ENCODE data around the gene GLI1.

The GLI1 gene

DNA sequence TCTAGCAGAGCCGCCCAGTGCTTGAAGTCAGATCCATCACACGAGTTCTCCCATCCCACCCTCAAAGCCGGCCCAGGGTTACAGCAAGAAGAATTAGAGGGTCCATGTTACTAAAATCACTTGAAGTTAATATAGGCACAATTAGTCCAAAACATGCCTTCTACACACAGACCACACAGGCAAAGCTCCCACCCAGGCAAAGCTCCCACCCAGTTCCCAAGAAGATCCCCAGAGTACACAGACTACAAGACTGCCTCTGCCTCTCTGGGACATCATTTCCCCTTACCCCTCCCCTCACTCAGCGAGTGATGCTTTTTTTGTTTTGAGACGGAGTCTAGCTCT lies 3.3 kb downstream of the GLI1 start:
- no peaks in the 10 kb centered on the region for H3K9me3 ChIP-seq (ENCODE audit: control insufficient read depth in 1 of 2, low read length in 2 of 2)
- H3K4me1 ChIP-seq (ENCODE audit: control insufficient read depth in 1 of 2, insufficient read depth in 2 of 2, low read length in 2 of 2), result peaks cover 3 to 28% of the 10 kb centered on the region in 2 donors
- H3K36me3 ChIP-seq (ENCODE audit: control insufficient read depth in 1 of 2, insufficient read depth in 2 of 2, low read length in 2 of 2), result no peaks in the 10 kb centered on the region
- peak overlapping the region; percentile 84 to 93 for H3K4me3 ChIP-seq (ENCODE audit: low read depth in 1 of 2, low read length in 2 of 2)
- no peak overlapping the region for H3K27ac ChIP-seq (ENCODE audit: low read length)
- H3K27me3 ChIP-seq (ENCODE audit: low read depth, low read length), result peaks cover 8% of the 10 kb centered on the region

DNA sequence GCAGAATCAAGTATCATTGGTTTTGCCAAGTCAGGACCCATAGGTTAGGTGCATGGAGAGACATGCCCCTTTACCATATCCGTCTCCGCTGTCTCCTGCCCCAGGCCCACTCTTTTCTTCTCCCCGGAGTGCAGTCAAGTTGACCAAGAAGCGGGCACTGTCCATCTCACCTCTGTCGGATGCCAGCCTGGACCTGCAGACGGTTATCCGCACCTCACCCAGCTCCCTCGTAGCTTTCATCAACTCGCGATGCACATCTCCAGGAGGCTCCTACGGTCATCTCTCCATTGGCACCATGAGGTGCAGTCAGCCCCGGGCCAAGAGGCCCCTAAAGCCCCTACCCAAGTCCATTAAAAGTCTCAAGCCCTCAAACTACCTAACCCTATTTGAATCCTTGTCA lies 5.0 kb downstream of the GLI1 start:
- Histone ChIP-seq H3K36me3 (ENCODE audit: control insufficient read depth in 1 of 2, insufficient read depth in 2 of 2, low read length in 2 of 2) (no peaks in the 10 kb centered on the region), H3K27me3 (ENCODE audit: low read depth, low read length) (peaks cover 8% of the 10 kb centered on the region), H3K4me1 (ENCODE audit: control insufficient read depth in 1 of 2, insufficient read depth in 2 of 2, low read length in 2 of 2) (peaks cover 3 to 22% of the 10 kb centered on the region in 2 donors), H3K4me3 (ENCODE audit: low read depth in 1 of 2, low read length in 2 of 2) (no peak overlapping the region), H3K9me3 (ENCODE audit: control insufficient read depth in 1 of 2, low read length in 2 of 2) (no peaks in the 10 kb centered on the region), H3K27ac (ENCODE audit: low read length) (no peak overlapping the region)

DNA sequence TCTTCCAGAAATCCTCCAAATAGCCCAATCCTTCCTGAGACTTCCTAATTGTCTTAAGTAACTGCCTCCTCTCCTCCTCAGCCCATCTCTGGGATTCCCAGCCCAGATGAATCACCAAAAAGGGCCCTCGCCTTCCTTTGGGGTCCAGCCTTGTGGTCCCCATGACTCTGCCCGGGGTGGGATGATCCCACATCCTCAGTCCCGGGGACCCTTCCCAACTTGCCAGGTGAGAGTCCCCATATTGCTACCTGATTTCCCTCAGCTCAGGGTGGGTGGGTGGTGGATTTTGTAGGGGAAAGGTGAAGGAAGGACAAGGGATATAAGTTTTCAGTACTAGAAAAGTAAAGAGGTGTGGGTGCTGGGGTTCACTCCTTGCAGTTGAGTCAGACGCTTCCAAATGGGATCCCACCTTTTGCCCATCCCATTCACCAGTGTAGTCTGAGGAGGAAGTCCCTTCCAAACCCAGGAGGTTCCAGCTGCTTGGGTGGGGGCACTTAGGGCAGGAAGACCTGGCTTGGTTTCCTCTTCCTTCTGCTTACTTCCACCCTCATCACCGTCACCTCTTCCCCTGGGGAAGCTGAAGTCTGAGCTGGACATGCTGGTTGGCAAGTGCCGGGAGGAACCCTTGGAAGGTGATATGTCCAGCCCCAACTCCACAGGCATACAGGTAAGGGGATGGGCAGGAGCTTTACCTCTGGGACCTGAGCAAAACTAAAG lies 5.6 kb downstream of the GLI1 start:
- Histone ChIP-seq H3K9me3 (ENCODE audit: control insufficient read depth in 1 of 2, low read length in 2 of 2) (no peaks in the 10 kb centered on the region), H3K27ac (ENCODE audit: low read length) (no peak overlapping the region), H3K36me3 (ENCODE audit: control insufficient read depth in 1 of 2, insufficient read depth in 2 of 2, low read length in 2 of 2) (no peaks in the 10 kb centered on the region), H3K4me3 (ENCODE audit: low read depth in 1 of 2, low read length in 2 of 2) (no peak overlapping the region), H3K4me1 (ENCODE audit: control insufficient read depth in 1 of 2, insufficient read depth in 2 of 2, low read length in 2 of 2) (peaks cover 3 to 19% of the 10 kb centered on the region in 2 donors), H3K27me3 (ENCODE audit: low read depth, low read length) (peaks cover 8% of the 10 kb centered on the region)

DNA sequence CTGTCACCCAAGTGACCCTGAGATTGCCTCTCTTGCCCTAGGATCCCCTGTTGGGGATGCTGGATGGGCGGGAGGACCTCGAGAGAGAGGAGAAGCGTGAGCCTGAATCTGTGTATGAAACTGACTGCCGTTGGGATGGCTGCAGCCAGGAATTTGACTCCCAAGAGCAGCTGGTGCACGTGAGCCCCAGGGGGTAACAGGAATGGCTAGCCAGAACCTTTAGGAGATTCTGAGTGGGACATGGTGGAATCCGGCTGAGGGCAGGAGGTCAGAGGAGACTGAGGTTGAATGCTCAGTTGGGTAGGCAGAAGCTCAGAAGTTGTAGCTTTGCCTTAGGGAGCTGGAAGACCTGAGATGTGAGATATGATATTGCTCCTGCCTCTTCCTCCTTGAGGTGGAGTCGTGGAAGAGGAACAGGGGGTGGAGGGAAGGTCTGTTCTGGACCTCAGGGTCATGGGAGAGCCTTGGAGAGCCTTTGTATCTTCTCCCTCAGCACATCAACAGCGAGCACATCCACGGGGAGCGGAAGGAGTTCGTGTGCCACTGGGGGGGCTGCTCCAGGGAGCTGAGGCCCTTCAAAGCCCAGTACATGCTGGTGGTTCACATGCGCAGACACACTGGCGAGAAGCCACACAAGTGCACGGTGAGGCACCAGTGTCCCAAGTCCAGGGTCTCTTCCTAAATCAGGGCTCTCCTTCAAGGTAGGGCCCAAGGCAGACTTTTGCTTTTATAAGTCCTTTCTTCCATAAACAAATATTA lies 6.3 kb downstream of the GLI1 start:
- Histone ChIP-seq H3K4me1 (ENCODE audit: control insufficient read depth in 1 of 2, insufficient read depth in 2 of 2, low read length in 2 of 2) (peaks cover under 1 to 12% of the 10 kb centered on the region in 2 donors), H3K27ac (ENCODE audit: low read length) (no peak overlapping the region), H3K27me3 (ENCODE audit: low read depth, low read length) (peaks cover 5% of the 10 kb centered on the region), H3K4me3 (ENCODE audit: low read depth in 1 of 2, low read length in 2 of 2) (no peak overlapping the region), H3K36me3 (ENCODE audit: control insufficient read depth in 1 of 2, insufficient read depth in 2 of 2, low read length in 2 of 2) (no peaks in the 10 kb centered on the region), H3K9me3 (ENCODE audit: control insufficient read depth in 1 of 2, low read length in 2 of 2) (no peaks in the 10 kb centered on the region)

DNA sequence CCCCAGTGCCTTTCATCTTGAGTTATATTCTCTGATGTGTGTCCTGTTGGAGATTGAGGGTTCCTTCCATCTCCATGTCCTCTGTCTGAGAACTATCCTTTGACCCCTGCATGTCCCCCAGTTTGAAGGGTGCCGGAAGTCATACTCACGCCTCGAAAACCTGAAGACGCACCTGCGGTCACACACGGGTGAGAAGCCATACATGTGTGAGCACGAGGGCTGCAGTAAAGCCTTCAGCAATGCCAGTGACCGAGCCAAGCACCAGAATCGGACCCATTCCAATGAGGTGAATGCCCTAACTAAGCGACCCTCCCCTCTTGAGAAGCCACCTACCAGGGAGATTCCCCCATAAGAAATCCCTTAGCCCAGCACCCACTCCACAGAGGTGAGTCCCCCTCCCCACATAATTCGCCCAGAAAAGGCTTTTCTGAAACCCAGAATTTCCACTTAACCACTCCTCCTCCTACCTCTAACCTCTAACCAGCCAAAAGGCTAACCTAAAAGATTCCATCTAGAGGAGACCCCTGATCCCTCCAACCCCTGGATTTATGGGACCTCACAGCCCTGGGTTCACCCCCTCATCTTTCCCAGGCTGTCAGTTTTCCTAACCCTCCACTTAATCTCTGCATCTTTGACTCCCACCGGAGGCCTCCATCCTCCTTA lies 7.8 kb downstream of the GLI1 start:
- Histone ChIP-seq H3K27ac (ENCODE audit: low read length) (no peak overlapping the region), H3K27me3 (ENCODE audit: low read depth, low read length) (no peaks in the 10 kb centered on the region), H3K36me3 (ENCODE audit: control insufficient read depth in 1 of 2, insufficient read depth in 2 of 2, low read length in 2 of 2) (no peaks in the 10 kb centered on the region), H3K4me3 (ENCODE audit: low read depth in 1 of 2, low read length in 2 of 2) (no peak overlapping the region), H3K4me1 (ENCODE audit: control insufficient read depth in 1 of 2, insufficient read depth in 2 of 2, low read length in 2 of 2) (no peaks in the 10 kb centered on the region), H3K9me3 (ENCODE audit: control insufficient read depth in 1 of 2, low read length in 2 of 2) (no peaks in the 10 kb centered on the region)

DNA sequence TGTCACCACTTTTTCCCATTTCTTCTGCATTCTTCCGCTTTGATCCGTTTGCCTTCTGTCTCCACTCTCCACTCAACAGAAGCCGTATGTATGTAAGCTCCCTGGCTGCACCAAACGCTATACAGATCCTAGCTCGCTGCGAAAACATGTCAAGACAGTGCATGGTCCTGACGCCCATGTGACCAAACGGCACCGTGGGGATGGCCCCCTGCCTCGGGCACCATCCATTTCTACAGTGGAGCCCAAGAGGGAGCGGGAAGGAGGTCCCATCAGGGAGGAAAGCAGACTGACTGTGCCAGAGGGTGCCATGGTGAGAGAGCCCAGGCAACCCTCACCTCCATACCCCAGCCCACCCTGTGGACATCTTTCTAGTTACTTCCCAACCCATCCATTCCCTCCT lies 8.3 kb downstream of the GLI1 start:
- Histone ChIP-seq H3K9me3 (ENCODE audit: control insufficient read depth in 1 of 2, low read length in 2 of 2) (no peaks in the 10 kb centered on the region), H3K27me3 (ENCODE audit: low read depth, low read length) (no peaks in the 10 kb centered on the region)

DNA sequence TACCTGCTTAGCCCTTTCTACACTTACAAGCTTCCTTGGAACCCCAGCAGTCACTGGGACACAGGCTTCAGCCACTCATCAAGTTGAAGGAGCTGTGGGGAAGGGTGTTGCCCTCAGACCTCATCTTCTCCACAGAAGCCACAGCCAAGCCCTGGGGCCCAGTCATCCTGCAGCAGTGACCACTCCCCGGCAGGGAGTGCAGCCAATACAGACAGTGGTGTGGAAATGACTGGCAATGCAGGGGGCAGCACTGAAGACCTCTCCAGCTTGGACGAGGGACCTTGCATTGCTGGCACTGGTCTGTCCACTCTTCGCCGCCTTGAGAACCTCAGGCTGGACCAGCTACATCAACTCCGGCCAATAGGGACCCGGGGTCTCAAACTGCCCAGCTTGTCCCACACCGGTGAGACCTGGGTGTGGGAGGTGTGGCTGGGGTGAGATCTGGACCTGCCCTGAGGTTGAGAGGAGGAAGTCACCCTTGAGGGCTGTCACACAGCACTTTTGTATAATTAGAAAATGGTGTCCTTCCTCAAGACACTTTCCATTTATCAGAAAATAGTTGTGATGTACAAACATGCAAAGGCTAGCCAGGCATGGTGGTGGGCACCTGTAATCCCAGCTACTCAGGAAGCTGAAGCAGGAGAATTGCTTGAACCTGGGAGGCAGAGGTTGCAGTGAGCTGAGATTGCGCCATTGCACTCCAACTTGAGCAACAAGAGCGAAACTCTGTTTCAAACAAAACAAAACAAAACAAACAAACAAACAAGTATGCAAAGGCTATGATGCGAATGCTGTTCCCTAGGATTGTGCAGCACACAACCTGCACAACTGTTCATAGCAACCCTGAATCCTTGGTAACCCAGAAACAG lies 9.9 kb downstream of the GLI1 start:
- no peaks in the 10 kb centered on the region for H3K9me3 ChIP-seq (ENCODE audit: control insufficient read depth in 1 of 2, low read length in 2 of 2)
- no peak overlapping the region for H3K4me3 ChIP-seq (ENCODE audit: low read depth in 1 of 2, low read length in 2 of 2)
- H3K4me1 ChIP-seq (ENCODE audit: control insufficient read depth in 1 of 2, insufficient read depth in 2 of 2, low read length in 2 of 2), result no peaks in the 10 kb centered on the region
- no peak overlapping the region for H3K27ac ChIP-seq (ENCODE audit: low read length)
- no peaks in the 10 kb centered on the region for H3K27me3 ChIP-seq (ENCODE audit: low read depth, low read length)
- no peaks in the 10 kb centered on the region for H3K36me3 ChIP-seq (ENCODE audit: control insufficient read depth in 1 of 2, insufficient read depth in 2 of 2, low read length in 2 of 2)

More for the DNA sequence above, 8.3 kb downstream of the GLI1 start:
- Histone ChIP-seq H3K4me3 (ENCODE audit: low read depth in 1 of 2, low read length in 2 of 2) (no peak overlapping the region), H3K36me3 (ENCODE audit: control insufficient read depth in 1 of 2, insufficient read depth in 2 of 2, low read length in 2 of 2) (no peaks in the 10 kb centered on the region), H3K4me1 (ENCODE audit: control insufficient read depth in 1 of 2, insufficient read depth in 2 of 2, low read length in 2 of 2) (no peaks in the 10 kb centered on the region), H3K27ac (ENCODE audit: low read length) (no peak overlapping the region)

DNA sequence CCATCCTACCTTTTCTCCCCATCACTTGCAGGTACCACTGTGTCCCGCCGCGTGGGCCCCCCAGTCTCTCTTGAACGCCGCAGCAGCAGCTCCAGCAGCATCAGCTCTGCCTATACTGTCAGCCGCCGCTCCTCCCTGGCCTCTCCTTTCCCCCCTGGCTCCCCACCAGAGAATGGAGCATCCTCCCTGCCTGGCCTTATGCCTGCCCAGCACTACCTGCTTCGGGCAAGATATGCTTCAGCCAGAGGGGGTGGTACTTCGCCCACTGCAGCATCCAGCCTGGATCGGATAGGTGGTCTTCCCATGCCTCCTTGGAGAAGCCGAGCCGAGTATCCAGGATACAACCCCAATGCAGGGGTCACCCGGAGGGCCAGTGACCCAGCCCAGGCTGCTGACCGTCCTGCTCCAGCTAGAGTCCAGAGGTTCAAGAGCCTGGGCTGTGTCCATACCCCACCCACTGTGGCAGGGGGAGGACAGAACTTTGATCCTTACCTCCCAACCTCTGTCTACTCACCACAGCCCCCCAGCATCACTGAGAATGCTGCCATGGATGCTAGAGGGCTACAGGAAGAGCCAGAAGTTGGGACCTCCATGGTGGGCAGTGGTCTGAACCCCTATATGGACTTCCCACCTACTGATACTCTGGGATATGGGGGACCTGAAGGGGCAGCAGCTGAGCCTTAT lies 10.8 kb downstream of the GLI1 start:
- H3K4me1 ChIP-seq (ENCODE audit: control insufficient read depth in 1 of 2, insufficient read depth in 2 of 2, low read length in 2 of 2), result peaks cover 0 to 5% of the 10 kb centered on the region in 2 donors
- H3K9me3 ChIP-seq (ENCODE audit: control insufficient read depth in 1 of 2, low read length in 2 of 2), result no peaks in the 10 kb centered on the region
- H3K27me3 ChIP-seq (ENCODE audit: low read depth, low read length), result no peaks in the 10 kb centered on the region
- H3K27ac ChIP-seq (ENCODE audit: low read length), result no peak overlapping the region
- no peak overlapping the region for H3K4me3 ChIP-seq (ENCODE audit: low read depth in 1 of 2, low read length in 2 of 2)
- no peaks in the 10 kb centered on the region for H3K36me3 ChIP-seq (ENCODE audit: control insufficient read depth in 1 of 2, insufficient read depth in 2 of 2, low read length in 2 of 2)

DNA sequence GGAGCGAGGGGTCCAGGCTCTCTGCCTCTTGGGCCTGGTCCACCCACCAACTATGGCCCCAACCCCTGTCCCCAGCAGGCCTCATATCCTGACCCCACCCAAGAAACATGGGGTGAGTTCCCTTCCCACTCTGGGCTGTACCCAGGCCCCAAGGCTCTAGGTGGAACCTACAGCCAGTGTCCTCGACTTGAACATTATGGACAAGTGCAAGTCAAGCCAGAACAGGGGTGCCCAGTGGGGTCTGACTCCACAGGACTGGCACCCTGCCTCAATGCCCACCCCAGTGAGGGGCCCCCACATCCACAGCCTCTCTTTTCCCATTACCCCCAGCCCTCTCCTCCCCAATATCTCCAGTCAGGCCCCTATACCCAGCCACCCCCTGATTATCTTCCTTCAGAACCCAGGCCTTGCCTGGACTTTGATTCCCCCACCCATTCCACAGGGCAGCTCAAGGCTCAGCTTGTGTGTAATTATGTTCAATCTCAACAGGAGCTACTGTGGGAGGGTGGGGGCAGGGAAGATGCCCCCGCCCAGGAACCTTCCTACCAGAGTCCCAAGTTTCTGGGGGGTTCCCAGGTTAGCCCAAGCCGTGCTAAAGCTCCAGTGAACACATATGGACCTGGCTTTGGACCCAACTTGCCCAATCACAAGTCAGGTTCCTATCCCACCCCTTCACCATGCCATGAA lies 11.5 kb downstream of the GLI1 start:
- Histone ChIP-seq H3K4me1 (ENCODE audit: control insufficient read depth in 1 of 2, insufficient read depth in 2 of 2, low read length in 2 of 2) (peaks cover 0 to 12% of the 10 kb centered on the region in 2 donors), H3K27me3 (ENCODE audit: low read depth, low read length) (no peaks in the 10 kb centered on the region)

DNA sequence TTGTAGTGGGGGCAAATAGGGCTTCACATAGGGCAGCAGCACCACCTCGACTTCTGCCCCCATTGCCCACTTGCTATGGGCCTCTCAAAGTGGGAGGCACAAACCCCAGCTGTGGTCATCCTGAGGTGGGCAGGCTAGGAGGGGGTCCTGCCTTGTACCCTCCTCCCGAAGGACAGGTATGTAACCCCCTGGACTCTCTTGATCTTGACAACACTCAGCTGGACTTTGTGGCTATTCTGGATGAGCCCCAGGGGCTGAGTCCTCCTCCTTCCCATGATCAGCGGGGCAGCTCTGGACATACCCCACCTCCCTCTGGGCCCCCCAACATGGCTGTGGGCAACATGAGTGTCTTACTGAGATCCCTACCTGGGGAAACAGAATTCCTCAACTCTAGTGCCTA lies 12.1 kb downstream of the GLI1 start:
- H3K36me3 ChIP-seq (ENCODE audit: control insufficient read depth in 1 of 2, insufficient read depth in 2 of 2, low read length in 2 of 2), result no peaks in the 10 kb centered on the region
- no peak overlapping the region for H3K4me3 ChIP-seq (ENCODE audit: low read depth in 1 of 2, low read length in 2 of 2)
- peaks cover 0 to 14% of the 10 kb centered on the region in 2 donors for H3K4me1 ChIP-seq (ENCODE audit: control insufficient read depth in 1 of 2, insufficient read depth in 2 of 2, low read length in 2 of 2)
- H3K9me3 ChIP-seq (ENCODE audit: control insufficient read depth in 1 of 2, low read length in 2 of 2), result no peaks in the 10 kb centered on the region
- H3K27me3 ChIP-seq (ENCODE audit: low read depth, low read length), result peaks cover 4% of the 10 kb centered on the region
- H3K27ac ChIP-seq (ENCODE audit: low read length), result peak overlapping the region; percentile 15

More for the DNA sequence above, 11.5 kb downstream of the GLI1 start:
- Histone ChIP-seq H3K4me3 (ENCODE audit: low read depth in 1 of 2, low read length in 2 of 2) (no peak overlapping the region), H3K27ac (ENCODE audit: low read length) (peak overlapping the region; percentile 15), H3K36me3 (ENCODE audit: control insufficient read depth in 1 of 2, insufficient read depth in 2 of 2, low read length in 2 of 2) (no peaks in the 10 kb centered on the region), H3K9me3 (ENCODE audit: control insufficient read depth in 1 of 2, low read length in 2 of 2) (no peaks in the 10 kb centered on the region)
